A673 (cell line): ENCODE data around the gene PLA2G6.

Experiments used
- EZH2 ChIP-seq: fragments of 200-600 bp; sonication (generic); IDR thresholded peaks from 2 replicates; pipeline ENCODE4 v1.6.1; 2017; ENCODE audit warnings: borderline replicate concordance, low read depth, mild to moderate bottlenecking, mixed read lengths, antibody characterized with exemption, low read length; ENCODE audit not compliant: poor library complexity, severe bottlenecking
- TF ChIP-seq, protein P1 (sequence below): fragments of 300-800, 200-600 bp; sonication (generic); conservative IDR thresholded peaks from 2 replicates; pipeline ENCODE4 v1.5.1; 2017; ENCODE audit warnings: low read depth, mild to moderate bottlenecking, antibody characterized with exemption, low read length, moderate library complexity, mixed read lengths

DNA sequence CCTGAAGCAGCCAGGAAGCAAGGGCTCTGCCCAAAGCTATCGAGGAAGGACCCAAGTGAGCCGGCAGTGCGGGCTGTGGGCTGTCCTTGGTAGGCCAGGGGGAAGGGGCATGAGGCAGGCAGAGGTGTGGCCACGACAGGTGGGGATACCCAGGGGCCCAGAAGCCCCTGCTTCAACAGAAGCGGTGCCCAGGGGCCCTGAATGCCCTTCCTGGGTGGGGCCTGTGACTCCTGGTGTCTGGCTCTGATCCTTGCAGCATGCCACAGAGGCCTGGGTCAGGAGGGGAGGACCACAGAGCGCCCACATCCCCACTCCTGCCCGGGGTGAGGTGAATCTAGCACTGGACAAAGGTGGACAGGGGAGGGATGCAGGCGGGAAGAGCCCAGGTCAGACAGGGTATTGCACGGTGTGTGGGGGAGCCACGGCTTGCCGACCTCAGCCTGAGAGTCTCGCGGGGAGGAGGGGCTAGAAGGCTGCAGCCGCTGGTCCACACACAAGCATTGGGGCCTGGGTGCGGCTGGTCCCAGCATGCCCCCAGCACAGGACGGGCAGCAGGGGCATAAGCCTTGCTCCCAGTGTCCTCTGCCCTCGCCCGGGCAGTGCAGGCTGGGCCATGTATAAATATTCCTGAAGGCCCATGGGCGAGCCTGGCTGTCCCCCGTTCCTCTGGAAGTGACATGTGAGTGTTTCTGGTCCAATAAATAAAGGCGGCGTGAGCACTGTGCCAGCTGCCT lies 39.2 kb upstream of the PLA2G6 start:
- TF ChIP-seq, protein P1, sequence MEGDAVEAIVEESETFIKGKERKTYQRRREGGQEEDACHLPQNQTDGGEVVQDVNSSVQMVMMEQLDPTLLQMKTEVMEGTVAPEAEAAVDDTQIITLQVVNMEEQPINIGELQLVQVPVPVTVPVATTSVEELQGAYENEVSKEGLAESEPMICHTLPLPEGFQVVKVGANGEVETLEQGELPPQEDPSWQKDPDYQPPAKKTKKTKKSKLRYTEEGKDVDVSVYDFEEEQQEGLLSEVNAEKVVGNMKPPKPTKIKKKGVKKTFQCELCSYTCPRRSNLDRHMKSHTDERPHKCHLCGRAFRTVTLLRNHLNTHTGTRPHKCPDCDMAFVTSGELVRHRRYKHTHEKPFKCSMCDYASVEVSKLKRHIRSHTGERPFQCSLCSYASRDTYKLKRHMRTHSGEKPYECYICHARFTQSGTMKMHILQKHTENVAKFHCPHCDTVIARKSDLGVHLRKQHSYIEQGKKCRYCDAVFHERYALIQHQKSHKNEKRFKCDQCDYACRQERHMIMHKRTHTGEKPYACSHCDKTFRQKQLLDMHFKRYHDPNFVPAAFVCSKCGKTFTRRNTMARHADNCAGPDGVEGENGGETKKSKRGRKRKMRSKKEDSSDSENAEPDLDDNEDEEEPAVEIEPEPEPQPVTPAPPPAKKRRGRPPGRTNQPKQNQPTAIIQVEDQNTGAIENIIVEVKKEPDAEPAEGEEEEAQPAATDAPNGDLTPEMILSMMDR = no peak
- TF ChIP-seq EZH2 = no peak
